ENCODE results near the gene PTPRD. TPM values are rescaled to one million over a fixed set of nuclear protein-coding genes. Genes with fewer than 3 reads are reported as not detected.

Gene PTPRD
- total RNA-seq, 1 experiment from 2014 or later, result 69.6 TPM

DNA sequence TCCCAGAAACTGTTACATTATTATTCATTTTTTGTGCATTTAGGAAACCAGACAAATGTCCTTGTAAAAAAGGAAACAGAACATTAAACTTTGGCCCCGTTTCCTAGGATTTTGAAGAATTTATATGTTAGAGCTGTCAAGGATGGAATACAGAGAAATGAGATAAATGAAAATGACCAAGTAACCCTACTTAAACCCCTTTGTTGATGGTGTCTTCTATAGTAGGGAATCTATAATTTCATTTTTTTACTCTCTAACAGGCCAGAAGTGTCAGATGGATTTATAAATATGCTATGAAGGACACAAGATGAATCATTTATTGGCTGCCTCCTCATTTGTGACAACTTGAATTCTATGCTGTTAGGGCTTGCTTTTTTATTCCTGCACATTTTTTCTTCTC lies 1047.1 kb downstream of the PTPRD start (continued):
- TF ChIP-seq, protein P1, sequence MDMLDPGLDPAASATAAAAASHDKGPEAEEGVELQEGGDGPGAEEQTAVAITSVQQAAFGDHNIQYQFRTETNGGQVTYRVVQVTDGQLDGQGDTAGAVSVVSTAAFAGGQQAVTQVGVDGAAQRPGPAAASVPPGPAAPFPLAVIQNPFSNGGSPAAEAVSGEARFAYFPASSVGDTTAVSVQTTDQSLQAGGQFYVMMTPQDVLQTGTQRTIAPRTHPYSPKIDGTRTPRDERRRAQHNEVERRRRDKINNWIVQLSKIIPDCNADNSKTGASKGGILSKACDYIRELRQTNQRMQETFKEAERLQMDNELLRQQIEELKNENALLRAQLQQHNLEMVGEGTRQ (CRISPR knock-in tag; IDR thresholded peaks at IDR 0.05), result no peak
- TF ChIP-seq TEAD1 (CRISPR knock-in tag; IDR thresholded peaks at IDR 0.05) (no peak), ZNF121 (CRISPR knock-in tag; IDR thresholded peaks at IDR 0.05) (no peak)

DNA sequence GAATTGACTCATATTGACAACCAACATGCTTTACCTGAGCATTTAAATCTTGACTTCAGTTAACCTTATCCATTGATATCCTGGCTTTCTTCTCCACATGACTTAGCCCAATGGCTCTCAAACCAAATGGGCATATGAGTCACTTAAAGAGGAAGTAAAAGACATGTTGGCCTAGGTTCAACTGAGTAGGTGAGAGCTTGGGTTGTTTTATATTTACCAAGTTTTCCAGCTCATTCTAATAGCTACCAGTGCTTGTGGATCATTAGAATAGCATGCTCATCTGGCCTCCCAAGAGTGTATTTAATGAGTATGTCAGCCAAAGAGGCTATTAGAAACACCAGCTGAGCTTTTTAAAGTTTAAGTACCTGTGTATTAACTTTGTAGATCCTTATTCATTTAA lies 1049.0 kb downstream of the PTPRD start:
- ATAC-seq (no peak), DNase-seq (ENCODE audit: low spot score) (no peak)
- Mint-ChIP-seq H3K27me3 (ENCODE audit: low read depth) (no peaks in the 10 kb centered on the region), H3K27ac (no peak overlapping the region), H3K9me3 (peaks cover 7% of the 10 kb centered on the region), H3K4me3 (no peak overlapping the region), H3K36me3 (no peaks in the 10 kb centered on the region), H3K4me1 (peaks cover 7% of the 10 kb centered on the region)
- ChIA-PET CTCF (no interaction called here), POLR2A (no interaction called here)
- TF ChIP-seq NR2C2 (CRISPR knock-in tag; IDR thresholded peaks at IDR 0.05) (no peak), ZNF138 (CRISPR knock-in tag; conservative IDR thresholded peaks at IDR 0.05) (no peak), GTF2I (CRISPR knock-in tag; conservative IDR thresholded peaks at IDR 0.05) (no peak), HMGA2 (CRISPR knock-in tag; IDR thresholded peaks at IDR 0.05) (no peak), ZNF423 (CRISPR knock-in tag; IDR thresholded peaks at IDR 0.05) (no peak), MXD4 (CRISPR knock-in tag; IDR thresholded peaks at IDR 0.05; ENCODE audit: borderline replicate concordance) (no peak)
- TF ChIP-seq, protein P2, sequence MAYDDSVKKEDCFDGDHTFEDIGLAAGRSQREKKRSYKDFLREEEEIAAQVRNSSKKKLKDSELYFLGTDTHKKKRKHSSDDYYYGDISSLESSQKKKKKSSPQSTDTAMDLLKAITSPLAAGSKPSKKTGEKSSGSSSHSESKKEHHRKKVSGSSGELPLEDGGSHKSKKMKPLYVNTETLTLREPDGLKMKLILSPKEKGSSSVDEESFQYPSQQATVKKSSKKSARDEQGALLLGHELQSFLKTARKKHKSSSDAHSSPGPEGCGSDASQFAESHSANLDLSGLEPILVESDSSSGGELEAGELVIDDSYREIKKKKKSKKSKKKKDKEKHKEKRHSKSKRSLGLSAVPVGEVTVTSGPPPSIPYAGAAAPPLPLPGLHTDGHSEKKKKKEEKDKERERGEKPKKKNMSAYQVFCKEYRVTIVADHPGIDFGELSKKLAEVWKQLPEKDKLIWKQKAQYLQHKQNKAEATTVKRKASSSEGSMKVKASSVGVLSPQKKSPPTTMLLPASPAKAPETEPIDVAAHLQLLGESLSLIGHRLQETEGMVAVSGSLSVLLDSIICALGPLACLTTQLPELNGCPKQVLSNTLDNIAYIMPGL (CRISPR knock-in tag; IDR thresholded peaks at IDR 0.05), result no peak
- TF ChIP-seq, protein P3, sequence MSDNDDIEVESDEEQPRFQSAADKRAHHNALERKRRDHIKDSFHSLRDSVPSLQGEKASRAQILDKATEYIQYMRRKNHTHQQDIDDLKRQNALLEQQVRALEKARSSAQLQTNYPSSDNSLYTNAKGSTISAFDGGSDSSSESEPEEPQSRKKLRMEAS (CRISPR knock-in tag; IDR thresholded peaks at IDR 0.05), result no peak

DNA sequence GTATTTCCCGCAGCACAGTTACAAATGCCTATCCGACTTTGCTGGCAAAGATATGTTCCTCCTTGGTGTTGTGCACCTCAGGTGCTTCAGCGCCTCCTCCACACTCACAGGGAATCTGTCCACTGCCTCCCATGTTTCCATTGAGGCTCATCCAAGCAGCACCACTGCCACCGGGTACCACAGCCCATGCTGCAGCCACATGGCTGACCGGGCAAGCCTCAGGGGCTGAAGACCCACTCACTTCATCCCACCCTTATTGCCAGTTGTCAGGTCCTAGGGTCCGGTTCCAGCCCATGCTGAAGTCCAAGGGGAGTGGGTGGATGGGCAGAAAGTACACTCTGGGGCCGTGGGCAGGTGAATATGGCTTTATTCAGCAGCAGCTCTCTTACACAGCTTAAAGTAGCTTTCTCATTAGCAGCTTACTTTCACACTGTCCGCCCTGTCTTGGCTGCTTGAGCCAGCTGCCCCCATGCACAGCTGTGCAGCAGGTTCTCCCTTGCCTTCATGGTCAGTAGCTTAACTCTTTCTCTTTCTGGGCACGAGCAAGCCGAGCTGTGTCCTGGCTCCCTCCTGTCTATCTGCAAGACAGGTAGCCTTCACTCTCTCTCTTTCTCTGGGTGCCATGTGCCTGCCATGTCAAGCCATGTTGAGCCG lies 1052.3 kb downstream of the PTPRD start:
- H3K4me3 Mint-ChIP-seq, result no peak overlapping the region
- CTCF ChIA-PET, result no interaction called here

More for the DNA sequence above, 1052.3 kb downstream of the PTPRD start:
- DNase-seq (ENCODE audit: low spot score) (no peak), ATAC-seq (no peak)
- Mint-ChIP-seq H3K27me3 (ENCODE audit: low read depth) (no peaks in the 10 kb centered on the region), H3K4me1 (peaks cover 38% of the 10 kb centered on the region), H3K36me3 (no peaks in the 10 kb centered on the region), H3K9me3 (peaks cover 7% of the 10 kb centered on the region), H3K27ac (no peak overlapping the region)
- POLR2A ChIA-PET, result no interaction called here
- TF ChIP-seq SMAD4 (CRISPR knock-in tag; IDR thresholded peaks at IDR 0.05) (no peak), GRHL2 (CRISPR knock-in tag; IDR thresholded peaks at IDR 0.05; ENCODE audit: insufficient replicate concordance, severe bottlenecking) (no peak), SP1 (CRISPR knock-in tag; conservative IDR thresholded peaks at IDR 0.05) (no peak), ATF1 (CRISPR knock-in tag; IDR thresholded peaks at IDR 0.05) (no peak), GABPB1 (CRISPR knock-in tag; IDR thresholded peaks at IDR 0.05) (no peak)
- TF ChIP-seq, protein P4, sequence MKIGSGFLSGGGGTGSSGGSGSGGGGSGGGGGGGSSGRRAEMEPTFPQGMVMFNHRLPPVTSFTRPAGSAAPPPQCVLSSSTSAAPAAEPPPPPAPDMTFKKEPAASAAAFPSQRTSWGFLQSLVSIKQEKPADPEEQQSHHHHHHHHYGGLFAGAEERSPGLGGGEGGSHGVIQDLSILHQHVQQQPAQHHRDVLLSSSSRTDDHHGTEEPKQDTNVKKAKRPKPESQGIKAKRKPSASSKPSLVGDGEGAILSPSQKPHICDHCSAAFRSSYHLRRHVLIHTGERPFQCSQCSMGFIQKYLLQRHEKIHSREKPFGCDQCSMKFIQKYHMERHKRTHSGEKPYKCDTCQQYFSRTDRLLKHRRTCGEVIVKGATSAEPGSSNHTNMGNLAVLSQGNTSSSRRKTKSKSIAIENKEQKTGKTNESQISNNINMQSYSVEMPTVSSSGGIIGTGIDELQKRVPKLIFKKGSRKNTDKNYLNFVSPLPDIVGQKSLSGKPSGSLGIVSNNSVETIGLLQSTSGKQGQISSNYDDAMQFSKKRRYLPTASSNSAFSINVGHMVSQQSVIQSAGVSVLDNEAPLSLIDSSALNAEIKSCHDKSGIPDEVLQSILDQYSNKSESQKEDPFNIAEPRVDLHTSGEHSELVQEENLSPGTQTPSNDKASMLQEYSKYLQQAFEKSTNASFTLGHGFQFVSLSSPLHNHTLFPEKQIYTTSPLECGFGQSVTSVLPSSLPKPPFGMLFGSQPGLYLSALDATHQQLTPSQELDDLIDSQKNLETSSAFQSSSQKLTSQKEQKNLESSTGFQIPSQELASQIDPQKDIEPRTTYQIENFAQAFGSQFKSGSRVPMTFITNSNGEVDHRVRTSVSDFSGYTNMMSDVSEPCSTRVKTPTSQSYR (CRISPR knock-in tag; IDR thresholded peaks at IDR 0.05), result no peak
- TF ChIP-seq, protein P5, sequence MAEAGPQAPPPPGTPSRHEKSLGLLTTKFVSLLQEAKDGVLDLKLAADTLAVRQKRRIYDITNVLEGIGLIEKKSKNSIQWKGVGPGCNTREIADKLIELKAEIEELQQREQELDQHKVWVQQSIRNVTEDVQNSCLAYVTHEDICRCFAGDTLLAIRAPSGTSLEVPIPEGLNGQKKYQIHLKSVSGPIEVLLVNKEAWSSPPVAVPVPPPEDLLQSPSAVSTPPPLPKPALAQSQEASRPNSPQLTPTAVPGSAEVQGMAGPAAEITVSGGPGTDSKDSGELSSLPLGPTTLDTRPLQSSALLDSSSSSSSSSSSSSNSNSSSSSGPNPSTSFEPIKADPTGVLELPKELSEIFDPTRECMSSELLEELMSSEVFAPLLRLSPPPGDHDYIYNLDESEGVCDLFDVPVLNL (CRISPR knock-in tag; IDR thresholded peaks at IDR 0.05; ENCODE audit: borderline replicate concordance, low read depth), result no peak
- TF ChIP-seq, protein P6, sequence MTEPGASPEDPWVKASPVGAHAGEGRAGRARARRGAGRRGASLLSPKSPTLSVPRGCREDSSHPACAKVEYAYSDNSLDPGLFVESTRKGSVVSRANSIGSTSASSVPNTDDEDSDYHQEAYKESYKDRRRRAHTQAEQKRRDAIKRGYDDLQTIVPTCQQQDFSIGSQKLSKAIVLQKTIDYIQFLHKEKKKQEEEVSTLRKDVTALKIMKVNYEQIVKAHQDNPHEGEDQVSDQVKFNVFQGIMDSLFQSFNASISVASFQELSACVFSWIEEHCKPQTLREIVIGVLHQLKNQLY (CRISPR knock-in tag; IDR thresholded peaks at IDR 0.05), result no peak
- TF ChIP-seq, protein P7, sequence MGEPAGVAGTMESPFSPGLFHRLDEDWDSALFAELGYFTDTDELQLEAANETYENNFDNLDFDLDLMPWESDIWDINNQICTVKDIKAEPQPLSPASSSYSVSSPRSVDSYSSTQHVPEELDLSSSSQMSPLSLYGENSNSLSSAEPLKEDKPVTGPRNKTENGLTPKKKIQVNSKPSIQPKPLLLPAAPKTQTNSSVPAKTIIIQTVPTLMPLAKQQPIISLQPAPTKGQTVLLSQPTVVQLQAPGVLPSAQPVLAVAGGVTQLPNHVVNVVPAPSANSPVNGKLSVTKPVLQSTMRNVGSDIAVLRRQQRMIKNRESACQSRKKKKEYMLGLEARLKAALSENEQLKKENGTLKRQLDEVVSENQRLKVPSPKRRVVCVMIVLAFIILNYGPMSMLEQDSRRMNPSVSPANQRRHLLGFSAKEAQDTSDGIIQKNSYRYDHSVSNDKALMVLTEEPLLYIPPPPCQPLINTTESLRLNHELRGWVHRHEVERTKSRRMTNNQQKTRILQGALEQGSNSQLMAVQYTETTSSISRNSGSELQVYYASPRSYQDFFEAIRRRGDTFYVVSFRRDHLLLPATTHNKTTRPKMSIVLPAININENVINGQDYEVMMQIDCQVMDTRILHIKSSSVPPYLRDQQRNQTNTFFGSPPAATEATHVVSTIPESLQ (CRISPR knock-in tag; IDR thresholded peaks at IDR 0.05), result no peak
